Measurements from ENCODE around the gene CENPE.

CENPE gene

GRCh38 chr4:103118166-103118565, 80.0 kb downstream of the CENPE start:
- no peak for DNase-seq

DNA sequence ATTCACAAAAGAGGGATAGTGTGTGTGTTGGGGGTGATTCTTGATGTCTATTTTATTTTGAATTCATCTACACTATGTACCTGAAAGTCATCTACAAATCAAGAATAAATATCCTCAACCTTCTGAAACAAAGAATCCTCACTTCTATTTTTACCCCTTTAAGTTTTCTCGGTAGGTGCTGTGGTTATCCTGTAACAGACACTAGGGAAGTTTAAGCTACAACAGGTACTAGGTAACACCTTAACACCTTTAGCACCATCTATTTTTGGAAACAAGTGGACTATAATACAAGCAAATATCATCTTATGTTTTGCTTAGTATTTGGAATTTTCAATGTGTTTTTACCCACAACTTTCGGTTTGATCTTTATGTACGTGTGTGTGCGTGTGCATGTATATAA, 86.5 kb downstream of the CENPE start:
- no peak for DNase-seq

- DNase-seq, result no peak
Observed at GRCh38 chr4:103108542-103108941, 89.6 kb downstream of the CENPE start.

- DNase-seq, result no peak
Observed at GRCh38 chr4:103105558-103106356, 92.4 kb downstream of the CENPE start.

DNA sequence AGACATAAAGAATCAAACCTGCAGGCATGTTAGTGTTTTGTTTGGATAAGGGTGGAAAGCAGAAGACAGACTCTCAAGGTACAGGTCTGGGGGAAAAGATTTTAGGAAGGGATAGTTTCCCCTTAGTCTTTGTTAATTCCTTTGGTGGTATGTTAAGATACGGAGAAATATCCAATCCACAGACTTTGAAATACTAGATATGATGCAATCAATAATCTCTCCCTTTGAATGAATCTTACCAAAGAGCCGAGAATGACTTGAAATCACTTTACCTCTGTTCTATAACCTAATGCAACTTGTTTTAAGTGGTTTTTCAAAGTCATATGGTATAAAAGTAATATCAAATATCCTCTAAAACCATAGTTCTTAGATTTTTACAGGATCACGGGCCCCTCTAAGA, 93.3 kb downstream of the CENPE start:
- DNase-seq, result no peak

DNA sequence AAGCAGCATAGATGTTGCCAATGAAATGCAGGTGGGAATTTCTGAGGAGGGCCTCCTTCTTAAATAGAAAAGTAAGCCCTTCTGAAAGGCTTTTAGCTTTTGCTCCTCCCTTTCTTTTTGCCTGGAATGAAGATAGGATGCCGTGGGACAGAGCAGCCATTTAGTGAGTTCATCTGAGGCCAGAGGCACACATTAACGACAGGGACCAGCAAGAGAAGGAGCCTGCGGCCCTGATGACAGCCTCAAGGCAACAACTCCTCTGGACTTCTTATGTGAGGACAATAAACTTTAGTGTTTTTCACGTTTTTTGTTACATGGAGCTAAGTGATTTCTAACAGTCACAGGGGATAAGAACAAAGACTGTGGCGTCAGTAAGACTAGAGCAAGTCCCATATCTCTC, 97.5 kb downstream of the CENPE start:
- DNase-seq, result no peak

GRCh38 chr4:103099691-103100392, 98.3 kb downstream of the CENPE start, which contains the start of gene BDH2:
BDH2 (minus strand) TSS chr4:103099834; CDS start chr4:103096254, 3,580 bp downstream.
- DNase-seq, result peak; percentile 18 to 28

- DNase-seq, result no peak
Observed at GRCh38 chr4:103098756-103099440, 99.2 kb downstream of the CENPE start.

DNA sequence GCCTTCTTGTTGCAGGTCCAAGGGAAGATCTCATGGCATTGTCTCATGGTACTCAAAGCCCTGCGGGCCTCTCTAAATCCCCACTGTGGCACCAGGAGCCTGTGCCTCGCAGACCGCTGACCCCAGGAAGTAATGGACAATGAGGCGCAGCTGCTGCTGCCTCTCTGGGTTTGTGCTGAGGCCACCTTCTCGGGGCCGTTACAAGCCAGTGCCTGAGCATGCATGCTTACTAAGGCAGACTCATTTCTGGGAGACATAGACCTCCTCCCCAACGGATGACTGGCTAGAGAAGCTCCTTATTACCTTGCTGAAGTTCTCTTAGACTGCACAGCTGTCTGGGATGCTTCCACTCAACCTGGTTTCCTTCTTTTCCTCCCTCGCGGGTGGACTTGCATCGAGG, 99.8 kb downstream of the CENPE start:
- no peak for DNase-seq

DNA sequence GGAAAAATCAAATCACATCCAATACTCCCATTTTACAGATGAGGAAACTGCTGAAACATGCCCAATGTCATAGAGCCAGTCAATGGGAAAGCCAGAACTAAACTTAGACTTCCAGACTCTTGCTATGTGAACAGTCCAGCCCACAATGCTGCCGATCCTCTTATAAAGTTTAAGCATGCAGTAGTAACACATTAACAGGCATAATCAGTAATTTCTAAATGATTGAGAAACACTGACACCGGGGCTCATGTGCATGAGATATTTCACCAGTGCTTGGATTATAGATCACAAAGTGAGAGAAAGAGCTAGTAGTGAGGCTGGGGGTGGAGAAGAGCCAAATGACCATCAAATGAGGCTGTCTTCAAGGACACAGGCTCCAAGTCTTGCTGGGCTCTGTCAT, 101.0 kb downstream of the CENPE start:
- no peak for DNase-seq

- no peak for DNase-seq
Observed at GRCh38 chr4:103095080-103095479, 103.1 kb downstream of the CENPE start.

DNA sequence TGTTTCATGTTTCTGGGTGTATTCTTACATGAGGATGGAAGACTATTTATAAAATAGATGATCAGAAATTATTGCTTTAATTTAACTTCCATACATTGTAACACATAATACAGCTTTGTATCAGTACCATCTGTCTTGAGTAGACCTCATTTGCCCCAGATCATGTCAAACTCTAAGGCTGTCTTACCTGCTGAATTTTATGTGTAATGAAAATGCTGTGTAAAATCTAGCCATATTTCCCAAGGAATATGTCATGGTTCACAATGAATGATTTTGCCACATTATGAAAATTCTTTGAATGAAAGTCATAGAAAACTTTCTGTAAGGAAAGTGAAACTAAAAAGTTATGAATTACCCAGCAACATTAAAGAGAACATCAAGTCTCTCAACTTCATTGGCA, 105.9 kb downstream of the CENPE start:
- DNase-seq, result no peak

DNA sequence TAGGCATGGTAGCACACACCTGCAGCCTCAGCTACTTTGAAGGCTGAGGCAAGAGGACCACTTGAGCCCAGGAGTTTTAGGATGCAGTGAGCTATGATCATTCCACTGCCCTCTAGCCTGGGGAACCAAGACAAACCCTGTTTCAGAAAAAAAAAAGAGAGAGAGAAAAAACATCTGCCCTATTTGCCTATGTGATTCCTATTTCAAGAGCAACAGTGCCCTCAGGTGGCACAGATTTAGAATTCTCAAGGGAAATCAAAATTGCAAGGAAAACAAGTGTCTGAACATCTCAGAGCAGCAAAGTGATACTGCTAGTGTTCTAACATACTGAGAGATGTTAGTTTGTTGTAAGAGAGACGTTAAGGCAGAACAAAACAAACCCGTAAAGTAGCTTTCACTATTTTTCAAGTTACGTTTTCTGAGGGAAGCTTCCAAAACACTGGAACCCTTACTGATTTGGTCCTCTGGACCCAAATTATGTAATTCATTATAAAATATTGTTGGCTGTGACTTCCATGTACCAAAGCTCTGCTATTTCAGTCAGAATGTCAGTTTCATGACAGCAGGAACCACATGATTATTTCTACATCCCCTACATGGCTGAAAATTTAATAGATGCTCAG, 106.4 kb downstream of the CENPE start:
- peak in 1 of 2 experiments; percentile 6 for DNase-seq

DNA sequence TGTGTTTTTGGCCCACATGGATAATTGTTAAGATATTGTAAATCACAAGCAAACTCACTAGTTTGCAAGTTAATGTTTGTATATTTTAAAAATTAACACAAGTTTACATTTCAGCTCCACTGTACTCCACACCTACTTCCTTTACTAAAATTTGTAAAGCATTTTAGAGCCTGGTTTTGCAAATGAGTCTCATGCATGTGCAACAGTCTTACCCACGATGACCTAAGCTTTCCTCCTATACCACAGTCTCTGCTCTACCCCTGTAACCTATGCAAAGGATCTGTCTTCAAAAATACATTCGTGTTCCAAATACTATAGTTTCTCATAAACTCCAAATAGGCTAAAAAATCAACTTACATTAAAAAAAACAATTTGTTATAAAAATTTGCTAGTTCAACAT, 108.7 kb downstream of the CENPE start:
- DNase-seq, result no peak

- no peak for DNase-seq
Observed at GRCh38 chr4:103086551-103086950, 111.6 kb downstream of the CENPE start.

DNA sequence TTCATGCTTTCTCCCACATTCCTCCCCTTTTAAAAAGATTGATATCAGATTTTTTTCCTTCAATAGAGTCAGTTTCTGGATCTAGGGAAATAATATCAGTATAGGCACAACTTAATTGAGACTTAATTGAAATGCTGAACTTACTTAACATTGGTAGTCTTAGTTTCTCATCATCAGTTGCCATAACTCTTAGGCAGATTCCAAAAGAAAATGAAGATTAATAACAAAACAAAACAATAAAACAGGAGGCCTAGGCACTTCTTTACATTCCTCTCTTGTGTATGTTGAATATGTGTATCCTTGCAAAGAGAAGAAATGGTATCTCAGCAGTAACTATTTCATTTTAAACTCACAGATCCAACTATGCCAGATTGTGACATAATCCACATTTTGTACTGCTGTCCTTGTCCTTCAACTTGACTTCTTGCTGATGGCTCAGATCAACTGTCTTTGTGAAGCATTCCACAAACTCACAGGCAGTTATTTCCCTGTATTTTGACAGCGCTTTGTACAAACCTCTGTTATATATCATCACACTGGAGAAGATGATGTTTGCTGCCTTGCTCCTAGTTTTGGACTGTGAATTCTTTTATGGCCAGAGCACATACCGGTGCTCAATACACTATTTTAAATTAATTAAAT, 112.5 kb downstream of the CENPE start:
- DNase-seq, result no peak

- peak in 1 of 2 experiments; percentile 37 for DNase-seq
Observed at GRCh38 chr4:103079621-103080020, 118.5 kb downstream of the CENPE start.

GRCh38 chr4:103076747-103077347, 121.3 kb downstream of the CENPE start, which contains the start of gene SLC9B2:
SLC9B2 (minus strand) TSS chr4:103076761; CDS start chr4:103067550, 9,211 bp downstream.
- DNase-seq, result peak in 1 of 2 experiments; percentile 33

DNA sequence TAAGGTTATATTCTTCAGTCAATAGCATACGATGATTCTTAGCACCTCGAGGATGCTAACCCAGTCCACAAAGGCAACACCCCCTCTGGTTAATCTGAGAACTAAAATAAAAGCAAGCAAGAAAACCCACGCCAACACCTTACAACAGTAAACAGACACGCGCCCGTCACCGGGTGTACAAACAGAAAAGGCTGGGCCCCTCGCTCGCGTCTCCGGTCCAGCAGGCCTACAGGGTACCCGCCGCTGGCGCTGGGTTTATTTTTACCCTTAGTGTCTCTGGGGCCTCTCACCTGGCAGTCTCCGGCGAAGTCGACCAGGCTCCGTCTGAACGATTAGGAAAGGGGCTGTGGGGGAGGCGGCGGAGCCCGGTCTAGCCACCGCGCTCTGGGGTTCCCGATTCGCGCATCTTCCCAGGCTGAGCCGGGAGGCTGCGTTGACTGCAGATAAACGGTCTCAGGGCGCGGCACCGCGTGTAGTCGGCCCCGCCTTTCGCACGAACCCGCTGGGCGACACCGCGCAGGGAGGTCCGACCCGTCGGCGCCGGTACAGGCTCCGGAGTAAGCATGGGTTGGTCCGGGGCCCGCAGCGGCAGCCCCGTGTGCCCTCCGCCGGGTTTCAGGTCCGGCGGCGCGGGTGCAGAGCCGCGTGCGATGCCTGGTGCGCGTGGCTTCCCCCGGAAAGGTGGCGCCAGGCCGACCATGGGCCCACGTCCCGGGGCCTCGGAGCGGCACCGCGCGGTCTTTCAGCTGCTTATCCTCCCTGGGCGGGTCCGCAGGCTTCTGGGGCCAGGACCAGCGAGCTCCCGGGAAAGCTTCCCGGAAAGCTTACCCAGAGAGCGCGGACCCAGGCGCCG, 122.0 kb downstream of the CENPE start:
- DNase-seq, result no peak

GRCh38 chr4:103075435-103075893, 122.7 kb downstream of the CENPE start:
- DNase-seq, result peak in 1 of 2 experiments; percentile 47
